ENCODE results near the gene ZFYVE1. TPM values are rescaled to one million over a fixed set of nuclear protein-coding genes. Genes with fewer than 3 reads are reported as not detected.
A peak's percentile ranks its signal among the peaks of the same experiment; 100 is the strongest.

Gene ZFYVE1
- polyA plus RNA-seq, 2 of the 4 experiments (the other 2 are of a cell fraction), result 7.4 to 9.4 TPM

GRCh38 chr14:72947366-72948160 lies 79.3 kb downstream of the ZFYVE1 start:
- ATAC-seq (peak; percentile 16 to 20; a peak in 4 of 6 replicates), DNase-seq (ENCODE audit: low read depth in 1 of 2, low spot score in 1 of 2) (no peak), FAIRE-seq (no peak)
- H3K4me3 ChIP-seq, result no peak overlapping the region
- 93% methylated on average over 9 of the region's 9 CpGs for WGBS (ENCODE audit: missing lambda C conversion rate)
- H3K9me3 ChIP-seq, result no peaks in the 10 kb centered on the region
- H3K4me1 ChIP-seq, result no peaks in the 10 kb centered on the region
- no peak overlapping the region for H3K27ac ChIP-seq
- POLR2A ChIA-PET, result interaction anchor here (1.4 kb wide), 1 partner anchor 434 kb away, joined by 6 read pairs; no protein-coding TSS in a partner anchor
- no peak for TF ChIP-seq ESRRA (IDR thresholded peaks at IDR 0.05; ENCODE audit: borderline replicate concordance, low read length)
- no peak for TF ChIP-seq HEYL (CRISPR knock-in tag; IDR thresholded peaks at IDR 0.05)
- no peak for TF ChIP-seq ZFP36 (IDR thresholded peaks at IDR 0.05; ENCODE audit: borderline replicate concordance, partially characterized antibody)
- TF ChIP-seq CHD2 (IDR thresholded peaks at IDR 0.05; ENCODE audit: low read length, partially characterized antibody), result no peak
- no peak for TF ChIP-seq HOXB5 (CRISPR knock-in tag; IDR thresholded peaks at IDR 0.05)
- TF ChIP-seq NPAS2 (CRISPR knock-in tag; IDR thresholded peaks at IDR 0.05; ENCODE audit: borderline replicate concordance), result no peak
- TF ChIP-seq ZSCAN20 (CRISPR knock-in tag; IDR thresholded peaks at IDR 0.05), result no peak
- TF ChIP-seq FOSB (CRISPR knock-in tag; IDR thresholded peaks at IDR 0.05), result no peak
- no peak overlapping the region for H3K4me2 ChIP-seq
- CTCF ChIA-PET, result interaction anchor here (0.7 to 6.7 kb wide), 23 partner anchors 9 to 502 kb away, joined by 3 to 201 read pairs (median 8); no protein-coding TSS in a partner anchor

DNA sequence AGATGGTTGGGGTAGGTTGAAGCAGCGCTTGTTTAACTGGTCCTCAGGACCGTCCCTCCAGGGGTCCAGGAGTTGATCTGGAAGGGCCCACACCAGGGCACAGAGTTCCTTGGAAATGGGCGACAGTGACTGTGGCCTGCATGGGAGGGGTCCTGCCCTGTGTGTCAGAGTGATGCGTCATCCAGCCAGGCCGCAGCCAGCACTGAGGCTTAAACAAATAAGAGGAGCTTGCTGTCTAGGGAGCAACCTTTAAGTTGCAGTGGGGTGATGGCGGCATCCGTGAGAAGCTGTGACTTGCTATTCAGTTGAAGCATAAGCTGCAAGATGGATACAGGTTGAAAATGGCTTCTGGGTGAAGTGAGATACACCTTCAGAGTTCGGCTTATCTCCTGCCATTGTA lies 80.4 kb downstream of the ZFYVE1 start:
- Histone ChIP-seq H3K4me2 (no peak overlapping the region), H3K9me3 (no peaks in the 10 kb centered on the region), H3K4me1 (no peaks in the 10 kb centered on the region), H3K27ac (no peak overlapping the region), H3K4me3 (no peak overlapping the region)
- 0 out of 6 replicates have a peak, but pooled peaks of 1 of the 2 experiments have one; percentile 20 for ATAC-seq
- whole genome bisulfite sequencing (ENCODE audit: missing lambda C conversion rate), result 81% methylated on average over 8 of the region's 8 CpGs
- TF ChIP-seq PHF8 (IDR thresholded peaks at IDR 0.05; ENCODE audit: borderline replicate concordance, low read depth), result no peak
- no peak for TF ChIP-seq HMGXB4 (CRISPR knock-in tag; IDR thresholded peaks at IDR 0.05; ENCODE audit: borderline replicate concordance)
- no peak for TF ChIP-seq BCL3 (IDR thresholded peaks at IDR 0.05)
- no peak for TF ChIP-seq BHLHE40 (IDR thresholded peaks at IDR 0.05; ENCODE audit: low read depth, low read length)
- TF ChIP-seq NPAS2 (CRISPR knock-in tag; IDR thresholded peaks at IDR 0.05; ENCODE audit: borderline replicate concordance), result no peak
- no peak for TF ChIP-seq POLR2A (IDR thresholded peaks at IDR 0.05; ENCODE audit: low read length)
- no peak for DNase-seq (ENCODE audit: low read depth in 1 of 2, low spot score in 1 of 2)
- ChIA-PET CTCF (interaction anchor here (0.5 to 6.7 kb wide), 7 partner anchors 8 to 1343 kb away, joined by 3 to 201 read pairs (median 15); no protein-coding TSS in a partner anchor), POLR2A (no interaction called here)
- FAIRE-seq, result no peak

- H3K9me3 ChIP-seq, result no peaks in the 10 kb centered on the region
- no peaks in the 10 kb centered on the region for H3K4me1 ChIP-seq
- DNase-seq (ENCODE audit: low read depth in 1 of 2, low spot score in 1 of 2) (no peak), ATAC-seq (no peak), FAIRE-seq (no peak)
- H3K4me2 ChIP-seq, result no peak overlapping the region
- 91% methylated on average over 13 of the region's 13 CpGs for WGBS (ENCODE audit: missing lambda C conversion rate)
- no peak overlapping the region for H3K4me3 ChIP-seq
- POLR2A ChIA-PET, result no interaction called here
- TF ChIP-seq SMC3 (IDR thresholded peaks at IDR 0.05) (no peak), USF2 (IDR thresholded peaks at IDR 0.05) (no peak), NFE2L2 (conservative IDR thresholded peaks at IDR 0.05; ENCODE audit: low read length) (no peak), CBX8 (IDR thresholded peaks at IDR 0.05) (no peak)
- TF ChIP-seq, protein P1, sequence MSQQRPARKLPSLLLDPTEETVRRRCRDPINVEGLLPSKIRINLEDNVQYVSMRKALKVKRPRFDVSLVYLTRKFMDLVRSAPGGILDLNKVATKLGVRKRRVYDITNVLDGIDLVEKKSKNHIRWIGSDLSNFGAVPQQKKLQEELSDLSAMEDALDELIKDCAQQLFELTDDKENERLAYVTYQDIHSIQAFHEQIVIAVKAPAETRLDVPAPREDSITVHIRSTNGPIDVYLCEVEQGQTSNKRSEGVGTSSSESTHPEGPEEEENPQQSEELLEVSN (IDR thresholded peaks at IDR 0.05; ENCODE audit: borderline replicate concordance, low read depth), result no peak
- CTCF ChIA-PET, result interaction anchor here (1.1 to 7.9 kb wide), 3 partner anchors 22 to 430 kb away, joined by 3 to 119 read pairs (median 5); no protein-coding TSS in a partner anchor
- no peak overlapping the region for H3K27ac ChIP-seq
Measured at GRCh38 chr14:72945356-72946027, 81.4 kb downstream of the ZFYVE1 start.

All from A549 (cell line).